Stimulated activated naive CD8-positive, alpha-beta T cell treated with anti-CD3 and anti-CD28 coated beads, Interleukin-15, amount 100 ng/mL, for 72 hours (primary cell): ENCODE results near the gene DNAJB1.
"Not testable (repeated sequence)": the region's sequence is repeated elsewhere in the genome, so short reads cannot be mapped to it uniquely, and the experiment has no call there.

Source experiments
- ATAC-seq: fragments of 150-1000 bp; cut with Tn5 transposase; 2 replicates; pipeline ENCODE4 v1.10.0; 2021; ENCODE audit warnings: mild to moderate bottlenecking, moderate library complexity
- DNase-seq, 2 donors: peaks; one replicate each; pipeline ENCODE4 v3.0.0; 2021 to 2022
- H3K27ac Mint-ChIP-seq, 2 donors: one replicate each; pipeline ENCODE4 v1.8.0; 2022; ENCODE audit warnings: mild to moderate bottlenecking in 2 of 2, mixed read lengths in 2 of 2, moderate library complexity in 2 of 2
- H3K27me3 Mint-ChIP-seq: one replicate; pipeline ENCODE4 v1.8.0; 2022; ENCODE audit warnings: mixed read lengths
- H3K4me1 Mint-ChIP-seq: one replicate; pipeline ENCODE4 v1.8.0; 2022; ENCODE audit warnings: mild to moderate bottlenecking, mixed read lengths
- H3K4me3 Mint-ChIP-seq, 2 donors: one replicate each; pipeline ENCODE4 v1.8.0; 2022; ENCODE audit warnings: mild to moderate bottlenecking in 2 of 2, mixed read lengths in 2 of 2, moderate library complexity in 1 of 2
- H3K9me3 Mint-ChIP-seq, 2 donors: one replicate each; pipeline ENCODE4 v1.8.0; 2022; ENCODE audit warnings: mixed read lengths in 2 of 2

DNAJB1 gene

GRCh38 chr19:14558370-14559066 lies 40.3 kb upstream of the DNAJB1 start:
- ATAC-seq (no peak), DNase-seq (no peak)
- Mint-ChIP-seq H3K4me3 (no peak overlapping the region), H3K4me1 (peaks cover 67% of the 10 kb centered on the region), H3K27me3 (no peaks in the 10 kb centered on the region), H3K27ac (peak overlapping the region in 1 of 2 donors; percentile 59), H3K9me3 (no peaks in the 10 kb centered on the region)

- H3K27me3 Mint-ChIP-seq: no peaks in the 10 kb centered on the region
- H3K4me3 Mint-ChIP-seq: peak overlapping the region; percentile 49 to 72
- H3K27ac Mint-ChIP-seq: no peak overlapping the region
- no peaks in the 10 kb centered on the region for H3K9me3 Mint-ChIP-seq
- peak; percentile 87 for ATAC-seq
- peak; percentile 70 to 75 for DNase-seq
- peaks cover 70% of the 10 kb centered on the region for H3K4me1 Mint-ChIP-seq
Observed at GRCh38 chr19:14556662-14557188, 38.5 kb upstream of the DNAJB1 start.

- no peak for DNase-seq
- Mint-ChIP-seq H3K27me3 (no peaks in the 10 kb centered on the region), H3K27ac (peak overlapping the region in 1 of 2 donors; percentile 42), H3K9me3 (no peaks in the 10 kb centered on the region), H3K4me3 (peak overlapping the region; percentile 49 to 72), H3K4me1 (peaks cover 70% of the 10 kb centered on the region)
- ATAC-seq: peak; percentile 27
Observed at GRCh38 chr19:14555918-14556661, 37.9 kb upstream of the DNAJB1 start.

- Mint-ChIP-seq H3K4me1 (peaks cover 75% of the 10 kb centered on the region), H3K4me3 (no peak overlapping the region), H3K9me3 (no peaks in the 10 kb centered on the region), H3K27ac (peak overlapping the region in 1 of 2 donors; percentile 95), H3K27me3 (no peaks in the 10 kb centered on the region)
- no peak for DNase-seq
- no peak for ATAC-seq
Observed at GRCh38 chr19:14554382-14554812, 36.2 kb upstream of the DNAJB1 start.

- no peak overlapping the region for H3K27ac Mint-ChIP-seq
Observed at GRCh38 chr19:14553939-14554243, 35.7 kb upstream of the DNAJB1 start.

GRCh38 chr19:14553042-14553938 lies 35.1 kb upstream of the DNAJB1 start:
- no peak overlapping the region for H3K4me3 Mint-ChIP-seq
- ATAC-seq (no peak), DNase-seq (no peak)
- H3K27ac Mint-ChIP-seq: peak overlapping the region; percentile 61 to 74
- no peaks in the 10 kb centered on the region for H3K9me3 Mint-ChIP-seq
- H3K27me3 Mint-ChIP-seq: no peaks in the 10 kb centered on the region
- H3K4me1 Mint-ChIP-seq: peaks cover 71% of the 10 kb centered on the region

More at GRCh38 chr19:14553939-14554243, 35.7 kb upstream of the DNAJB1 start:
- ATAC-seq (no peak), DNase-seq (no peak)
- Mint-ChIP-seq H3K9me3 (no peaks in the 10 kb centered on the region), H3K4me3 (no peak overlapping the region), H3K4me1 (peaks cover 73% of the 10 kb centered on the region), H3K27me3 (no peaks in the 10 kb centered on the region)

GRCh38 chr19:14552006-14552360 lies 33.8 kb upstream of the DNAJB1 start:
- peak overlapping the region; percentile 32 to 77 for H3K4me3 Mint-ChIP-seq
- H3K4me1 Mint-ChIP-seq: peaks cover 71% of the 10 kb centered on the region
- not testable (repeated sequence) for DNase-seq, H3K9me3 Mint-ChIP-seq, ATAC-seq, H3K27me3 Mint-ChIP-seq
- peak overlapping the region; percentile 75 to 91 for H3K27ac Mint-ChIP-seq

- Mint-ChIP-seq H3K4me3 (peak overlapping the region; percentile 32 to 77), H3K27ac (peak overlapping the region; percentile 75 to 91), H3K4me1 (peaks cover 64% of the 10 kb centered on the region)
Observed at GRCh38 chr19:14551134-14552005, 33.2 kb upstream of the DNAJB1 start.

GRCh38 chr19:14550201-14550754 lies 32.1 kb upstream of the DNAJB1 start:
- Mint-ChIP-seq H3K27me3 (no peaks in the 10 kb centered on the region), H3K27ac (no peak overlapping the region), H3K9me3 (no peaks in the 10 kb centered on the region), H3K4me1 (peaks cover 65% of the 10 kb centered on the region), H3K4me3 (no peak overlapping the region)
- ATAC-seq: no peak
- no peak for DNase-seq

More at GRCh38 chr19:14551134-14552005, 33.2 kb upstream of the DNAJB1 start:
- ATAC-seq (peak; percentile 98), DNase-seq (peak; percentile 71 to 81)
- H3K9me3 Mint-ChIP-seq, H3K27me3 Mint-ChIP-seq: not testable (repeated sequence)

- DNase-seq: no peak
- ATAC-seq: no peak
- H3K4me3 Mint-ChIP-seq: no peak overlapping the region
- peaks cover 45% of the 10 kb centered on the region for H3K4me1 Mint-ChIP-seq
- no peaks in the 10 kb centered on the region for H3K9me3 Mint-ChIP-seq
- peak overlapping the region in 1 of 2 donors; percentile 76 for H3K27ac Mint-ChIP-seq
- H3K27me3 Mint-ChIP-seq: no peaks in the 10 kb centered on the region
Observed at GRCh38 chr19:14545716-14546082, 27.5 kb upstream of the DNAJB1 start.

GRCh38 chr19:14544977-14545715 lies 26.9 kb upstream of the DNAJB1 start:
- Mint-ChIP-seq H3K4me3 (no peak overlapping the region), H3K27me3 (no peaks in the 10 kb centered on the region), H3K4me1 (peaks cover 40% of the 10 kb centered on the region), H3K9me3 (no peaks in the 10 kb centered on the region), H3K27ac (peak overlapping the region in 1 of 2 donors; percentile 76)
- DNase-seq (no peak), ATAC-seq (no peak)

GRCh38 chr19:14544047-14544446 lies 25.9 kb upstream of the DNAJB1 start:
- Mint-ChIP-seq H3K27ac (no peak overlapping the region), H3K4me3 (no peak overlapping the region), H3K27me3 (no peaks in the 10 kb centered on the region), H3K4me1 (peaks cover 40% of the 10 kb centered on the region), H3K9me3 (no peaks in the 10 kb centered on the region)
- DNase-seq (no peak), ATAC-seq (no peak)

- Mint-ChIP-seq H3K27ac (no peak overlapping the region), H3K27me3 (no peaks in the 10 kb centered on the region)
- ATAC-seq: no peak
Observed at GRCh38 chr19:14542711-14543328, 24.6 kb upstream of the DNAJB1 start.

More at GRCh38 chr19:14542711-14543328, 24.6 kb upstream of the DNAJB1 start:
- no peak overlapping the region for H3K4me3 Mint-ChIP-seq
- peaks cover 40% of the 10 kb centered on the region for H3K4me1 Mint-ChIP-seq
- DNase-seq: no peak
- H3K9me3 Mint-ChIP-seq: no peaks in the 10 kb centered on the region
